PC-9 (cell line): ENCODE measurements around the gene TP53.

ENCODE experiments used
- EZH2 ChIP-seq: fragments of 200-600 bp; sonication (generic); IDR thresholded peaks from 2 replicates; pipeline ENCODE4 v1.8.0; 2017; ENCODE audit warnings: antibody characterized with exemption, low read depth
- TF ChIP-seq, protein P1 (sequence below): fragments of 200-600 bp; sonication (generic); conservative IDR thresholded peaks from 2 replicates; pipeline ENCODE4 v1.6.1; 2017; ENCODE audit warnings: mixed run types, antibody characterized with exemption, mild to moderate bottlenecking, moderate library complexity

DNA sequence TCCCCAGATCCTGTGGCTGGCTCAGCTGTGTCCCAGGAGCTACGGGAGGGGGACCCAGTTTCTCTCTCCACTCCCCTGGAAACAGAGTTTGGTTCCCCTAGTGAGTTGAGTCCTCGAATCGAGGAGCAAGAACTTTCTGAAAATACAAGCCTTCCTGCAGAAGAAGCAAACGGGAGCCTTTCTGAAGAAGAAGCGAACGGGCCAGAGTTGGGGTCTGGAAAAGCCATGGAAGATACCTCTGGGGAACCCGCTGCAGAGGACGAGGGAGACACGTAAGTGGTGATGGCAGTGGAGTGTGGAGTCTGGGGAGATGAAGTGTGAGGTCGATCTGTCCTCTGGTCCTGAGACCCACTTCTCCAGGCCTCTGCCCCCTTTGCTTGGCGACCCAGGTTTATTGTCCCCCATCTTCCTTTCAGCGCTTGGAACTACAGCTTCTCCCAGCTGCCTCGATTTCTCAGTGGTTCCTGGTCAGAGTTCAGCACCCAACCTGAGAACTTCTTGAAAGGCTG is 1.6 kb upstream of the TP53 start:
- no peak for TF ChIP-seq EZH2
- TF ChIP-seq, protein P1, sequence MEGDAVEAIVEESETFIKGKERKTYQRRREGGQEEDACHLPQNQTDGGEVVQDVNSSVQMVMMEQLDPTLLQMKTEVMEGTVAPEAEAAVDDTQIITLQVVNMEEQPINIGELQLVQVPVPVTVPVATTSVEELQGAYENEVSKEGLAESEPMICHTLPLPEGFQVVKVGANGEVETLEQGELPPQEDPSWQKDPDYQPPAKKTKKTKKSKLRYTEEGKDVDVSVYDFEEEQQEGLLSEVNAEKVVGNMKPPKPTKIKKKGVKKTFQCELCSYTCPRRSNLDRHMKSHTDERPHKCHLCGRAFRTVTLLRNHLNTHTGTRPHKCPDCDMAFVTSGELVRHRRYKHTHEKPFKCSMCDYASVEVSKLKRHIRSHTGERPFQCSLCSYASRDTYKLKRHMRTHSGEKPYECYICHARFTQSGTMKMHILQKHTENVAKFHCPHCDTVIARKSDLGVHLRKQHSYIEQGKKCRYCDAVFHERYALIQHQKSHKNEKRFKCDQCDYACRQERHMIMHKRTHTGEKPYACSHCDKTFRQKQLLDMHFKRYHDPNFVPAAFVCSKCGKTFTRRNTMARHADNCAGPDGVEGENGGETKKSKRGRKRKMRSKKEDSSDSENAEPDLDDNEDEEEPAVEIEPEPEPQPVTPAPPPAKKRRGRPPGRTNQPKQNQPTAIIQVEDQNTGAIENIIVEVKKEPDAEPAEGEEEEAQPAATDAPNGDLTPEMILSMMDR = no peak
